Activated CD4-positive, alpha-beta T cell treated with anti-CD3 and anti-CD28 coated beads for 24 hours (primary cell): ENCODE results near the gene WDR88.
"Not testable (repeated sequence)": the region's sequence is repeated elsewhere in the genome, so short reads cannot be mapped to it uniquely, and the experiment has no call there.

Experiments
- DNase-seq, 2 donors: peaks; one replicate each; pipeline ENCODE4 v3.0.0-alpha.2; 2020; ENCODE audit warnings: low read depth in 2 of 2

WDR88 gene

GRCh38 chr19:33211794-33212435, 80.0 kb downstream of the WDR88 start:
- no peak for DNase-seq

DNA sequence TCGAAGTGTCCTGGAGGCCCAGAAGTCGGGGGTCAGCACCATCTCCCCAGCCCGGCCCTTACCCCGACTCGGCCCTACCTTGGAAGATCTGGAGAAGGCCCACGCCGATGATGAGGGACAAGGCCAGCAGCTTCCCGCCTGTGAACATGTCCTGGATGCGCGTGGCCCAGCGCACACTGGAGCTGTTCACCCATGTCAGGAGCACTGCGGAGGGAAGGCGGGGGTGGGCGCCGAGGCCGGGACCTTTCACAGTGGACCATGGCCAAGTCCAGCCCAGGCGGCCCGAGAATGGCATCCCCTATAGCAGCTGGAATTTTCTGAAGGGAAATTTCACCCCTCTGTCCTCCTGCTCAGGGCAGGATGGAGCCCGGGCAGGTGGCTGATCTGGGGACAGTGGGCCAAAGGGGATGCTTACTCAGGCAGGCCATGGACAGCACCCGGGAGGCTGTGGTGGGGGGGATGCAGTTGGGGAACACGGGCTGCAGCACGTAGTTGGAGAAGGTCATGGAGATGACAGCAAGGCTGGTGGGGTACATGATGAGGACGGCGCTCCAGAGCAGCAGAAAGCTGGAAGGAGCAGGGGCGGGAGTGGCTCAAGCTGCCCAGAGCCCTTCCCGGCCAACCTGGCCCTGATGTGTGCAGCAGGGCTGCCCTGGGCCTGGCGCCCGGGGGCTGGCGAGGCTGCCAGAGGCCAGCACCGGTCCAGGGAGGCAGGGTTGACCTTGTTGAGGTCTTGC, 80.7 kb downstream of the WDR88 start:
- DNase-seq, result no peak

GRCh38 chr19:33214596-33214995, 82.7 kb downstream of the WDR88 start:
- no peak for DNase-seq

- DNase-seq, result no peak
Measured at GRCh38 chr19:33215438-33216197, 83.7 kb downstream of the WDR88 start.

- no peak for DNase-seq
Measured at GRCh38 chr19:33216198-33216830, 84.4 kb downstream of the WDR88 start.

DNA sequence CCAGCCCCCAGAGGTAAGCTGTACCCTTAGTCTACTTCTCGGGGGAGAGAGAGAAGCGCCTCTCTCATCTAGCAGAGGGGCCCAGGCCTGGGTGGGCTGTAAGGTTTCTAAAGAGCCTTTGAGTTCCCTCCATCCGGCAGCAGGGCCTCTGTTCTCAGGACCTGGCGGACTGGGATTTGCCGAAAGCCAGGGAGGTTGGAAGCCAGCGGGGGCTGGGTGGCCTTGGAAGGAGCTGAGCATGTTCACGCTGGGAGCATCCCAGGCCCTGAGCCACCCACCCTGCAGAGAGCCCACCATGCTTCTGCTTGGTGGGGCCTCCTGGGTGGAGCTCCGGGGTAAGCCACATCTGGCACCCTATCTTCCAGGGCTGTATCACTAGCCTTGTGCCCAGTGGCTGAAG, 86.0 kb downstream of the WDR88 start:
- DNase-seq, result no peak

DNA sequence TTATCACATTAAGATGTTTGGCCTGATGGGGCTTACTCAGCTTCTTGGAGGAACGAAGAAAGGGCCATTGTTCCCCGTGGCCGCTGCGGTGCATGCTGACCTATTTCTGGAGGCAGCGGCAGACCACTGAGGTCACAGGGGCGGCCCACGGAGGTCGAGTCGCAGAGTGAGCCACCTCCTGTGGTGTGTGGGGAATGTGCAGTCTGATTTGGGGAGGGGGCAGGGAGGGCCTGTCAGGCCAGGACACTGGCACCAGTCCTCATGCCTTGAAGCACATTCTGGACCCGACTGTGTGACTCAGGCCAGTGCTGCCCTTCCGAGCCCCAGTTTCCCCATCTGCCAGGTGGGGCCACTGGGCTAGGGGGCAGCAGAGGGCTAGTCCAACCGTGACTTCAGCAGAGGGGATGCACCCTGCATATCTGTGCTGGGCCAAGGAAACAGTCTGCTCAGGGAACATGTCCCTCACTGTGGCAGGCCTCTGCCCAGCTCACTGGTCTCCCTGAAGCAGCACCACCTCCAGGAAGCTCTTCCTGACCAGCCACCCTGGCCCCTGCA, 87.4 kb downstream of the WDR88 start:
- DNase-seq, result no peak

DNA sequence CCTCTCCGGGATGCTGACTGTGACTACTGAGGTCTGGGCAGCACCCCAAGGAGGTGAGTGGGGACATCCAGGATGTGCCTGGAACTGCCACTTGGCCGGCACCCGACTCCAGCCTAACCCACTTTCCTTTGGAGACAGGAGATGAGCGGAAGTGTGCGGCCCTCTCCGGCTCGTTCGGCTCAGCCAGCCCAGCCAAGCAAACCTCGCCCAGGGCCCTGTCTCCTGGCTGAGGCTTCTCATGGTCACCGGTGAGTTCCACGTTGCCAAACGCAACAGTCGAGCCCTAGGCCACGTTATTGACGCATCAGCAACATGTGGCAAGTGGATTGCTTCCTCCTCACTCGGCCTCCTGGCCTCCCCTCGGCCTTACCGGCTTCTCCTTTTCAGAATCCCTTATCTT, 88.2 kb downstream of the WDR88 start:
- DNase-seq, result no peak

DNA sequence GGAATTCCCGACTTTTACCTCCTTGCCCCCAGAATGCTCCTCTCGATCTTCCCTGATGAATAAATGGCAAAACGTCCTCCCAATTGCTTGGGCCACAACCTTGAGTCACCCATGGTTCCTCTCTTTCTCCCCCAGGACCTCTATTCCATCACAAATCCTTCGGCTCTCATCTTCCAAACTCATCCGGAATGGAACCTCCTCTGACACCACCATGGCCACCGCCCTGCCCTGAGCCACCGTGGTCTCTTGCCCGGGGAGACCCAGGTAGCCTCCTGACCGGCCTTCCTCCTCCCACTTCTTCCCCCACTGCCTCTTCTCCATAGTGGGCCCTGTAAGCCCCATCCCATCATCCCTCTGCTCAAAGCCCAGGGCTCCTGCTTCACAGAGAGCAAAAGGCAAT, 88.8 kb downstream of the WDR88 start:
- DNase-seq, result no peak

- DNase-seq, result no peak
Measured at GRCh38 chr19:33221638-33222037, 89.7 kb downstream of the WDR88 start.

DNA sequence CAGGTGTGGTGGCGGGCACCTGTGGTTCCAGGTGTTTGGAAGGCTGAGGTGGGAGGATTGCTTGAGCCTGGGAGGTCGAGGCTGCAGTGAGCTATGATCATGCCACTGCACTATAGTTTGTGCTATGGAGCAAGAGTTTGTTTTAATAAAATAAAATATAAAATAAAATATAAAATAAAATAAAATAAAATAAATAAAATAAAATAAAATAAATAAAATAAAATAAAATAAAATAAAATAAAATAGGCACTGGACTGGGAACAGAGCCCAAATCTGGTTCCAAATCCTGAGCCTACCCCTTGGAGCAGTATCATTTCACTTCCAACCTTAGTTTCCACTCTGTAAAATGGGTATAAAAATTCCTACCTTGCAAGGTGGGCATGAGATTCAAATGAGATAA, 90.3 kb downstream of the WDR88 start:
- not testable (repeated sequence) for DNase-seq

GRCh38 chr19:33224694-33225457, 93.0 kb downstream of the WDR88 start:
- DNase-seq, result no peak
